Measurements from ENCODE around the gene AP4B1. TPM values are rescaled to one million over a fixed set of nuclear protein-coding genes. Genes with fewer than 3 reads are reported as not detected.

Gene AP4B1
- polyA plus RNA-seq, 1 experiment: 16.5 TPM

DNA sequence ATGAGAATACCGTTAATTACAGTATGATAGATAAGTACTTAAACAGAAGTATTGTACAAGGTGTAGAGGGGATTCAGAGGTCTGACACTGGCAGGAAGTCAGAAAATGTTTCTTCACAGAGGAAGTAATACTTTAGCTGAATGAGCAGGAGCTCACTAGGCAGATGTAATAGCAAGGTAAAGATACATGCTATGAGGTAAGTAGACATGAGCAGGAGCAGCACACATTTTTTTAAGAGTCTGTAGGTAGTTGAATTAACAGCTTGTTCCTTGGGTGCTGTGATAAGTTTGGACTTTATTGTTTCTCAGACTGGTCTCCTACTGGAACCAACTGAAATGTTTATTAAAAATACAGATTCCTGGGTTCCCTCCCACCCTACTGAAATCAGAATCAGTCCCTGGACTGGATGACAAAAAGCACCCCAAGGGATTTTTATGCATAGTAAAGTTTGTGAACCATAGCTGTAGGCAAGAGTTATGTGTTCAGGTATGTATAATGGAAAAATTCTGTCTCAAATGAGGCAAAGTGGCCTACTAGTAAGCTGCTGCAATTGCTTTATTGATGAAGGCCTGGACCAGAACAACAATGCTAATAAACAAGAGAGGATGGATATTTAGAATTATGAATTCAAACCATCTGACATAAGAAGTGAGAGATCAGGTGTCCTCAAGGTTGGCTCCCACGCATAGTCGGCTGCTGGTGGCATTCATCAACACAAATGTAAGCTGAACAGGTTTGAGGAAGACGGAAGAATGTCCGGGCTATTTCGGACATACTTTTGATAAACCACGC lies 902 bp downstream of the AP4B1 start:
- Histone ChIP-seq H3K27me3 (ENCODE audit: control insufficient read depth, insufficient read depth, low read length) (no peaks in the 10 kb centered on the region), H3K4me3 (ENCODE audit: low read depth, low read length) (peak overlapping the region; percentile 72), H3K27ac (ENCODE audit: low read depth, low read length) (no peak overlapping the region), H3K9me3 (ENCODE audit: control insufficient read depth, insufficient read depth, low read length) (no peaks in the 10 kb centered on the region)
- ChIA-PET CTCF (interaction anchor here (0.5 to 3.7 kb wide), 6 partner anchors 18 to 145 kb away, joined by 3 to 27 read pairs (median 4); partner anchors contain the start of gene HIPK1), POLR2A (interaction anchor here (0.5 to 3.9 kb wide), 4 partner anchors 26 to 615 kb away, joined by 3 to 54 read pairs (median 6); partner anchors contain the start of genes HIPK1 and RSBN1)
- DNase-seq (ENCODE audit: low read depth, low spot score): no peak
- TF ChIP-seq, protein P1, sequence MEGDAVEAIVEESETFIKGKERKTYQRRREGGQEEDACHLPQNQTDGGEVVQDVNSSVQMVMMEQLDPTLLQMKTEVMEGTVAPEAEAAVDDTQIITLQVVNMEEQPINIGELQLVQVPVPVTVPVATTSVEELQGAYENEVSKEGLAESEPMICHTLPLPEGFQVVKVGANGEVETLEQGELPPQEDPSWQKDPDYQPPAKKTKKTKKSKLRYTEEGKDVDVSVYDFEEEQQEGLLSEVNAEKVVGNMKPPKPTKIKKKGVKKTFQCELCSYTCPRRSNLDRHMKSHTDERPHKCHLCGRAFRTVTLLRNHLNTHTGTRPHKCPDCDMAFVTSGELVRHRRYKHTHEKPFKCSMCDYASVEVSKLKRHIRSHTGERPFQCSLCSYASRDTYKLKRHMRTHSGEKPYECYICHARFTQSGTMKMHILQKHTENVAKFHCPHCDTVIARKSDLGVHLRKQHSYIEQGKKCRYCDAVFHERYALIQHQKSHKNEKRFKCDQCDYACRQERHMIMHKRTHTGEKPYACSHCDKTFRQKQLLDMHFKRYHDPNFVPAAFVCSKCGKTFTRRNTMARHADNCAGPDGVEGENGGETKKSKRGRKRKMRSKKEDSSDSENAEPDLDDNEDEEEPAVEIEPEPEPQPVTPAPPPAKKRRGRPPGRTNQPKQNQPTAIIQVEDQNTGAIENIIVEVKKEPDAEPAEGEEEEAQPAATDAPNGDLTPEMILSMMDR (IDR thresholded peaks at IDR 0.05; ENCODE audit: low read depth, low read length): no peak

DNA sequence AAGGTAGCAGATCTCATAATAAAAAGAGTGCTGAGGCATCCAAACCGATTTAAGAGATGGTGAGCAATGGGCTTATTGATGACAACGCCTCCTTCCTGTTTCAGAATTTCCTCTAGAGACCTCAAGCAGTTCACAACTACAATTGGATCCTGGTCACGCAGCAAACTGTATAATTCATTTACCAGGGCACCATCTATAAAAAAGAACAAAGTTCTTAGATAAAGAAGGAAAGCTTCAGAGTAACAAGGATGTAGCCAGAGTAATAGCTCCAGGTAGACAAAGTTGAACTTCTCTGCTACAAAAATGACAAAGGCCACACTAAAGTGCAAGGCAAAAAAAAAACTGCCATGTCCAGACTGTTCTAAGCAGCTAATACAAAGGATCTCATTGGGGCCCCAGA lies 3.4 kb downstream of the AP4B1 start:
- no peak for DNase-seq (ENCODE audit: low read depth, low spot score)
- TF ChIP-seq, protein P1 (IDR thresholded peaks at IDR 0.05; ENCODE audit: low read depth, low read length): no peak
- Histone ChIP-seq H3K27ac (ENCODE audit: low read depth, low read length) (no peak overlapping the region), H3K4me3 (ENCODE audit: low read depth, low read length) (no peak overlapping the region), H3K9me3 (ENCODE audit: control insufficient read depth, insufficient read depth, low read length) (no peaks in the 10 kb centered on the region), H3K27me3 (ENCODE audit: control insufficient read depth, insufficient read depth, low read length) (no peaks in the 10 kb centered on the region)
- CTCF ChIA-PET: interaction anchor here (1.4 kb wide), 1 partner anchor 76 kb away, joined by 4 read pairs; no protein-coding TSS in a partner anchor
- POLR2A ChIA-PET: no interaction called here

DNA sequence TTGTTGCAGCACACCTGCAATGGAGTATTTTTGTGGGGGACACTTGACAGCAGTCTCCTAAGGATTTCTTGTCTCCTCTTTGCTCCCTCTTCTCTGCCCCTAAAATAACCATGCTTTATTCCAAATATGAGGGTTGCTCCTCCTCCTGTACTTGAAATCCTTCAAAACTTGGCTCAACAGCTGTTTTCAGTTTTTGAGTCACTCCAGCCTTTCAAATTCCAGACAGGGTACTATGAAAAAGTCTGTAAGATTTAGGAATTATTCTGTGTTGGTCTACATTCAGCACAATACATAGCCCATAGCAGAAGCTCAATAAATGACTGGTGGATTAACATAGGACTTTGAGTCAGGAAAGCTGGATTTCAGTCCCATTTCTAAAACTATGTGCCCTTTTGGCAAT lies 5.5 kb downstream of the AP4B1 start:
- ChIA-PET CTCF (interaction anchor here (0.8 kb wide), 2 partner anchors 31 to 64 kb away, joined by 3 read pairs; no protein-coding TSS in a partner anchor), POLR2A (no interaction called here)
- H3K27me3 ChIP-seq (ENCODE audit: control insufficient read depth, insufficient read depth, low read length): no peaks in the 10 kb centered on the region
- no peaks in the 10 kb centered on the region for H3K9me3 ChIP-seq (ENCODE audit: control insufficient read depth, insufficient read depth, low read length)
- no peak overlapping the region for H3K27ac ChIP-seq (ENCODE audit: low read depth, low read length)
- TF ChIP-seq, protein P1 (IDR thresholded peaks at IDR 0.05; ENCODE audit: low read depth, low read length): no peak
- H3K4me3 ChIP-seq (ENCODE audit: low read depth, low read length): no peak overlapping the region
- DNase-seq (ENCODE audit: low read depth, low spot score): no peak

DNA sequence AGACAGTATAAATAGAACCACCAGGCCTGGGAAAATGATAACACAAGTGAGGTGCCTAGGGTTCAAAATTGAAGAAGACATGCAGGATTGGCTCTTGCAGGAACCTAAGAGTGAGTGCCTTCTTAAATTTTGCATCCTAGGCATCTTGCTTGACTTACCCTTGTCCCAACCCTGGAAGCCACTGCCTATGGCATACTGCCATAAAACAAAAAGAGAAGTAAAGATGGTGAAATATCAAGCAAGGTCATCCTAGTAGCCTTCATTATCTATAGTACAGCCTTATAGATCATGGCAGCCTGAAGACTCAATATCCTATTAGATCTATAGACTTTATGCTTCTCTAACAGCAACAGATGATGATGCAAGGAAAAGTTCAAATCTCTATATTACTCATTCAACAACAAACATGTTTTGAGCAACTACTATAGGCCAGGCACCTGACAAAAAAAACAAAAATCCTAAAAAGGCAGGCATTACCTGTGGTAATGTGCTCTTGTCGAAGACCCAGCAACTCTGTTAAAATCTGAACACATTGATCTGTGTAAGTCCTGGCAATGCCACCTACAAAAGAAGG lies 6.3 kb downstream of the AP4B1 start:
- ChIA-PET POLR2A (no interaction called here), CTCF (interaction anchor here (0.8 kb wide), 2 partner anchors 32 to 63 kb away, joined by 3 read pairs; no protein-coding TSS in a partner anchor)
- no peak for DNase-seq (ENCODE audit: low read depth, low spot score)
- Histone ChIP-seq H3K27ac (ENCODE audit: low read depth, low read length) (no peak overlapping the region), H3K9me3 (ENCODE audit: control insufficient read depth, insufficient read depth, low read length) (no peaks in the 10 kb centered on the region), H3K4me3 (ENCODE audit: low read depth, low read length) (no peak overlapping the region), H3K27me3 (ENCODE audit: control insufficient read depth, insufficient read depth, low read length) (no peaks in the 10 kb centered on the region)
- TF ChIP-seq, protein P1 (IDR thresholded peaks at IDR 0.05; ENCODE audit: low read depth, low read length): no peak

GRCh38 chr1:113895961-113896360 lies 8.6 kb downstream of the AP4B1 start:
- ChIA-PET CTCF (no interaction called here), POLR2A (interaction anchor here (0.6 kb wide), 1 partner anchor 114 kb away, joined by 3 read pairs; no protein-coding TSS in a partner anchor)
- Histone ChIP-seq H3K27me3 (ENCODE audit: control insufficient read depth, insufficient read depth, low read length) (no peaks in the 10 kb centered on the region), H3K27ac (ENCODE audit: low read depth, low read length) (no peak overlapping the region), H3K4me3 (ENCODE audit: low read depth, low read length) (no peak overlapping the region), H3K9me3 (ENCODE audit: control insufficient read depth, insufficient read depth, low read length) (no peaks in the 10 kb centered on the region)
- DNase-seq (ENCODE audit: low read depth, low spot score): no peak
- TF ChIP-seq, protein P1 (IDR thresholded peaks at IDR 0.05; ENCODE audit: low read depth, low read length): no peak

All from AG04450 (cell line).